HG02798 (cell line): ENCODE measurements around the gene TNNT2.

Source experiments
- ATAC-seq: cut with Tn5 transposase; IDR thresholded peaks from one replicate; pipeline ENCODE4 v1.9.1; 2021; ENCODE audit warnings: mild to moderate bottlenecking; ENCODE audit not compliant: unreplicated experiment, poor library complexity

TNNT2 gene

GRCh38 chr1:201377611-201378092, at the start of gene TNNT2:
TSS of gene TNNT2 (minus strand) at chr1:201377680. CDS start at chr1:201373254, 4,426 bp downstream.
- no peak for ATAC-seq

GRCh38 chr1:201426479-201427310, 49.2 kb upstream of the TNNT2 start:
- ATAC-seq, result no peak

GRCh38 chr1:201424146-201424545, 46.7 kb upstream of the TNNT2 start:
- ATAC-seq, result no peak

- no peak for ATAC-seq
Measured at GRCh38 chr1:201423655-201424054, 46.2 kb upstream of the TNNT2 start.

- no peak for ATAC-seq
Measured at GRCh38 chr1:201422436-201423030, 45.1 kb upstream of the TNNT2 start.

- no peak for ATAC-seq
Measured at GRCh38 chr1:201422026-201422425, 44.5 kb upstream of the TNNT2 start.

GRCh38 chr1:201421041-201421440, 43.6 kb upstream of the TNNT2 start:
- no peak for ATAC-seq

GRCh38 chr1:201420608-201421002, 43.1 kb upstream of the TNNT2 start:
- no peak for ATAC-seq

- no peak for ATAC-seq
Measured at GRCh38 chr1:201419746-201420607, 42.5 kb upstream of the TNNT2 start.

GRCh38 chr1:201419256-201419655, 41.8 kb upstream of the TNNT2 start:
- ATAC-seq, result no peak

GRCh38 chr1:201418461-201418860, 41.0 kb upstream of the TNNT2 start:
- no peak for ATAC-seq

GRCh38 chr1:201414051-201414738, 36.7 kb upstream of the TNNT2 start:
- ATAC-seq, result no peak

GRCh38 chr1:201411292-201411691, 33.8 kb upstream of the TNNT2 start:
- ATAC-seq, result no peak

GRCh38 chr1:201409440-201409839, 32.0 kb upstream of the TNNT2 start:
- no peak for ATAC-seq

GRCh38 chr1:201408834-201409200, 31.3 kb upstream of the TNNT2 start:
- no peak for ATAC-seq

- no peak for ATAC-seq
Measured at GRCh38 chr1:201408176-201408833, 30.8 kb upstream of the TNNT2 start.

- peak; percentile 33 for ATAC-seq
Measured at GRCh38 chr1:201406831-201407406, 29.4 kb upstream of the TNNT2 start.

- ATAC-seq, result peak; percentile 57
Measured at GRCh38 chr1:201405484-201405831, 28.0 kb upstream of the TNNT2 start.

GRCh38 chr1:201404722-201405483, 27.4 kb upstream of the TNNT2 start:
- ATAC-seq, result peak; percentile 31
